GM21390 (cell line): Measurements from ENCODE around the gene ZNF423.
"Not testable (repeated sequence)": the region's sequence is repeated elsewhere in the genome, so short reads cannot be mapped to it uniquely, and the experiment has no call there.

Source experiments
- ATAC-seq: cut with Tn5 transposase; IDR thresholded peaks from one replicate; pipeline ENCODE4 v1.9.1; 2021; ENCODE audit not compliant: unreplicated experiment

Gene ZNF423

DNA sequence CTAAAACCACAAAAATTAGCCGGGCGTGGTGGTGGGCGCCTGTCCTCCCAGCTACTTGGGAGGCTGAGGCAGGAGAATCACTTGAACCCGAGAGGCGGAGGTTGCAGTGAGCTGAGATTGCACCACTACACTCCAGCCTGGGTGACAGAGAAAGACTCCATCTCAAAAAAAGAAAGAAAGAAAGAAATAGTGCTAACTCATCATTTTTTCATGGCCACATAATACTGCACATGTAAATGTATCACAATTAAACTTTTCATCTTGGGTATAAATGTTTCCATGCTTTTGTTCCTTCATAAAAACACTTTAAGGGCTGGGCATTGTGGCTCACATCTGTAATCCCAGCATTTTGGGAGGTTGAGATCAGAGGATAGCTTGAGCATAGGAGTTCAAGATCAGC, 15.9 kb upstream of the ZNF423 start:
- not testable (repeated sequence) for ATAC-seq

DNA sequence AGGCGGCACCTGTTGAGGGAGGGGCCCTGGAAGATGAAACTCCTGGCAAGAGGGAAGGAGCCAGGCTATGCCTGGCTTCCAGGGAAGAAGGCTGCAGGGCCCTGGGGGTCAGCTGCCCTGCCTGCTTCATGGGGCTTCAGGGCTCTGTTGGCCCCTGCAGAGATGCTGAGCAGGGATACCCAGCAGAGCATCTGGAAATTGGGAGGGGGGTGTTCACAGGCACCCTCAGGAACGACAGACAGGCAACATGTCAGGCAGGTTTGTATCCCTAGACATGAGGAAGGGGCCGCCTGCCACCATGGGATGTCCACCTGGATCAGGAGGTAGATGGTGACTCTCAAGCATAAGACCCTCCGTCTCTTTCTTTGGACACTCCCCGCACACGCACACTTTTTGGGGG, 13.8 kb upstream of the ZNF423 start:
- ATAC-seq: no peak

DNA sequence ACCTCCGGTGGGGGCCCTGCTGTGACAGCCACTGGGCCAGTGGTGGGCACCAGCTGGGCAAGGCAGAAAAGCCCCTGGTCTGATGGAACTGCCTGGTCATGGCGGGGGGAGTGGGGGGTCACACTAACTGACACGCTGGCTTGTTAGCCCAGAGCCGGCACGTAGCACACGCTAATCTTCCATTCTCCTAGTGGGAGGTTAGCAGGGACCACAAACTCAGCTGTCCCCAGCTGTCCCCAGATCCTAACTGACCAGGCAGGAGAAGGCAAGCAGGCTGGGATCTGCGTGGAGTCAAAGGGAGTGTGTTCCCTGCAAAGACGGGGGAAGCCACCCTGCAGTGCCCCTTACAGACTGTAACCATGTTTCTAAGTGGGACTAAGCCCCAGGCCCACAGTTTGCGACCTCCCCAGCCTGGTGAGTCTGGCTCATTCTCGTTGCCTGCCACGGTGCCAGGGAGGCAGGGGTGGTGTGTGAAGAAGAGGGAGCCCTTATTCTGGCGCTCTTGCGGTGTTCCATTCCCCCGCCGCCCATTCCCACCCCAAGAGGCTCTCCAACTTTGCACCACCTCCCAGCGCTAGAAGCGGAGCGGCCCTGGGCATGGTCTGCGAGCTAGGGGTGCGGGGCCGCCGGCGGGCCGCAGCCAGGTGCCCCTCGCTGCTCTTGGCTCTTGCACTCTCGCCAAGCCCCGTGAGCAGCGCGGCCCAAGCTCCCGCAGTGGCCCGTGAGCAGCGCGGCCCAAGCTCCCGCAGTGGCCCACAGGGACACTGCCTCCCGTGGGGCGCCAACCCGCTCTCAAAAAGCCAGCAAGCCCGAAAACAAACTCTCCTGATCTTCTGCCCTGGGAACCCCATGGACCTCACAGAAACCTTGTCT, 12.1 kb upstream of the ZNF423 start:
- no peak for ATAC-seq

DNA sequence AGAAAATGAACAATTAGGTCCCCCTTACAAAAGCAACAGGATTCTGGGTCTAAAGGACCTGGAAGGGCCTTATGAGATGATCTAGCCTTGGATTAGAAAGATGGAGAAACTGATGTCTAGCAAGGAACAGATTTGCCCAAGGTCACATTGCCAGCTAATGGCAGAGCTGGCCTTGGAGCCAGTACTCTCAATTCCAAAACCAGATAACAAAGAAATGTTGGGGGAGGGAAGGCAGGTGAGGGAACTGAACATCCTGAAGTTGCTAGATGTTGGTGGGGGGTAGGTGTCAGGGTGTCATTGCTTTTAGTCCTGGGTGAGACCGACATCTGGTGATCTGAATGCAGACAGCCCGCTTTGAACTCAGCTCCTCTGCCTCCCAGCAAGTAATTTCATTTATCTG, 11.3 kb upstream of the ZNF423 start:
- no peak for ATAC-seq

DNA sequence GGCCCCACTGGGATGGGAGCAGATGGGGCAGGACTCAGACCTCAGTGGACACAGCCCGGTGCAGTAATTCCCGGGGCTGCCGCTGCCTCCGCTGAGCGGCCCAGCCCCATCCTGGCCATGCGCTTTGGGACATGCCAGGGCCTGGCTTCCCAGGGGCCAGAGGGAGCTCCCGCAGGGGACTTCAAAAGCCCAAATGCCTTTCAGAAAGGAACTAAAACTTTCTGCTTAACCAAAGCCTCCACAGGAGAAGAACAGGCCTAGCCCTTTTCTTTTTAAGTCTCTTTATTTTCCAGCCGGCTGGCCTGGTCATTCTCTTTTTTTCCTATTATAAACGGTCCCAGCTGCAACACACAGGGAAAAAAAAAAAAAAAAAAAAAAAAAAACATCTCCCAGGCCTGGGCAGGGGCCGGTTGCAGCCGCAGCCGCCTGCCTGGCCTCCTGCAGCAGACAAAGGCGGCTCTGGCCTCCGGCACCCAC, 10.7 kb upstream of the ZNF423 start:
- no peak for ATAC-seq

DNA sequence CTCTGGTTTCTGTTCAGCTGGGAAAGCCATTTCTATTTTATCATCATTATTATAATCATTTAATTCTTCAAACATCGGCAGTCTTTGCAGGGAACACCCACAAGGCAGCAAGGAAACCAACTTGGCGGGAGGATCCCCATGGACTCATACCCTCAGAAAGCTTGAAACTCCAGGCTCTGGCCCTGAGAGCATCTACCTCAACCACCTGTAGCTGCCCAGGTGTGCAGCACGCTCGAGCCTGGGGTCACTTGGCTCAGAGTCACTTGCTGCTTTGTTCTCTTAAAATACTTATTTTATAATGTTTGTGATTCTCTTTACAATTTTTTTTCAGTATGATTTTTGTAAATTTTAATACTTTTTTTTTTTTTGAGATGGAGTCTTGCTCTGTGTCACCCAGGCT, 6.8 kb upstream of the ZNF423 start:
- ATAC-seq: no peak

DNA sequence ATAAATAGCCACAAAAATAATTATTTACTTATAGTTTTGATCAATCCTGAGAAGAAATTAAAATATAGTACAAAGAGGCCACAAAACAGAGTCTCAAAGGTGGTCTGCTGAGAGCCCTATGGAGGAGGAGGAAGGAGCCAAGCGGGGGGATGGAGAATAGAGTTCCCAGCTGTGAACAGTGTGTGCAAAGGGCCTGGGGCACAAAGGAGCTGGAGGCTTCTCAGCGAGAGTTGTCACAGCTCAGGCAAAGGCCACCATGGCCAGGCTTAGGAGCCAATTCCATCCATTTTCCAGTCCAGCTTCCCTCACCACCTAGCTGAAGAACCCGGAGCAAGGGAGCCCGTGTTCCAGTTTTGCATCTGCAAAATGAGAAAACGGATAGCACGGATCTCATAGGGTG, 5.4 kb upstream of the ZNF423 start:
- ATAC-seq: no peak

DNA sequence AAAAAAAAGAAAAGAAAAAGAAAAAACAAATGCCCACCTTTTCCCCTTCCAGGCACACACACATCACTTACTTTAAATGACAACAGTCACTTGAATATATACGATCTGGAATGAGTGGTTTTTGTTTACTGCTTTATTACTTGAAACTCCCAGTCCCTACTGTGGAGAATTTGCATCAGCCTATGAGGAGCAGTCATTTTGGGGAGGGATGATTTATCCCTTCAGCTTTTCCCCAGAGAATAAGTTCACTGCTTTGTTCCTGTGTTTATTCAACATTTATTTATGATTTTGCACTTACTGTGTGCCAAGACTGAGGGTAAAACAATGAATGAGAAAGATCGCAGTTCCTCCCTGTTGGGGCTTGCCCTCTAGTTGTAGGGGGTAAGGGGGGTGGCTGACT, 4.7 kb upstream of the ZNF423 start:
- no peak for ATAC-seq

DNA sequence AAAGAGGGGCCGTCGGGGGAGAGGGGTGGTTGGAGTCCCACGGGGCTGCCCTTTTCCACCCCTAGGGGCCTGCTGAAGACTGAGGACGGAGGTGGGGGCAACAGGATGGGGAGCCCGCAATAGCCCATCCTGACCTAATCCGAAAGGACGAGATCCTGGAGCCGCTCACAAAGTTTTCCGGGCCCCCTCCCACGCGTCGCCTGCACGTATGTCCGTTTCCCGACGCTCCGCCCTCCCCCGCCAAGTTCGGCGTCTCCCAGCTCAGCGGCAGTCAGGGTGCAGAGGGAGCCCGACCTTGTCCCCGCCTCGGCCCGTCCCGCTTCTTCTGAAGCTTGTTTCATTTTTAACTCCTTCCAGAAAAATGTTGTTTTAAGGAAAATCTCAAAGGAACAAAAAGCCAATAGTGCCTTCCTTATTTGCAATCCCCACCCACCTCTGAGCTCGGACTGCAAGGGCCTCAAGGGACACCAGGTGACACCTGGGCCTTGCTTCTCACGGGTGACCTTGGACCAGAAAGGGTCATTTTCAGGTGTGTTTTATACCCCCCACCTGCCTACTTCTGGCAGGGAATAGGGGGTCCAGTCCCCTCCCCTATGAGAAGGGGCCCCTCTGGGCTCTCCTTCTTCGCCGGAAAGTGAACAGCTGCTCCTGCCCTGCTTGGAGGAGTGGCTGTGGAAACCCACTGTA, 3.4 kb upstream of the ZNF423 start:
- ATAC-seq: no peak

DNA sequence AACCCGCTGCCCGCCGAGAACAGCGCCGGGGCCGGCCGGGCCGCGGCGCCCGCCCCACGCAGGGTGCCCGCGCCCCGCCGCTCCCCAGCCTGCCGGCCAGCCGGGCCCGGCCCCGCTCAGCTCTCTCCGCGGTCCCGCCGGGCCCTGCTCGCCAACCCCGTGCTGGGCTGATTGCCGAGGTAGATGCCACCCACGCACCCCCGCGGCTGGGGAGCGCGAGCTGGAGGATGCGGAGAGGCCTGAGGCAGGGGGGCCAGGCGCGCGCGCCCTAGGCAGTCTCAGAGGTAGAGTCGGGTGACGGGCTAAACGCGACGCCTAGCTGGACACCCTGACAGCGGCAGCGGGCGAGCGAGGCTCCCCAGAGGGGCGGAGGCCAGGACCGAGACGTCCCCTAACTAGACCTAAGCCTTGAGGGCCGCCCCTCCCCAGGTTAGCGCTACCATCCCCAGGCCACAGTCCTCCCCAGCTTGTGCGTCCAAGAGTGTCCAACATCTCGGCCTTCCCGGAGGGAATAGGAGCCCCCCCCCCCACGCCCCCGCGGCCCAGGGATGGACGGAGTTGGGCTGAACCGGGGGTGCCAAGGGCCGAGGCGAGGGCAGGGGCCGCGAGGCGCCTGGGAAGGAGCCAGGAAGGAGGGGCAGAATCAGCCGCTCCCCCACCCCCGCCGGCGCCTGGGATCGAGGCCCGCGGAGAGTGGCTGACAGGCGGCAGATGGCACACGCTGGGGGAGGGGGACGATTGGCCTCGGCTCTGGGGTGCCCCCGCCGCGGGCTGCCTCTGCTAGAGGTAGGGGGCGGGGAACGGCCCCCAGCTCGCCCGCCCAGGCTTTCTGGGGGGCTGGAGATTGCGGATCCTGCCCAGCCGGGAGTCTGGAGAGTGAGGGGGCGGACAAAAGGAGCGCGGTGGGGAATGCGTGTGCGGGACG, 2.5 kb upstream of the ZNF423 start:
- no peak for ATAC-seq

DNA sequence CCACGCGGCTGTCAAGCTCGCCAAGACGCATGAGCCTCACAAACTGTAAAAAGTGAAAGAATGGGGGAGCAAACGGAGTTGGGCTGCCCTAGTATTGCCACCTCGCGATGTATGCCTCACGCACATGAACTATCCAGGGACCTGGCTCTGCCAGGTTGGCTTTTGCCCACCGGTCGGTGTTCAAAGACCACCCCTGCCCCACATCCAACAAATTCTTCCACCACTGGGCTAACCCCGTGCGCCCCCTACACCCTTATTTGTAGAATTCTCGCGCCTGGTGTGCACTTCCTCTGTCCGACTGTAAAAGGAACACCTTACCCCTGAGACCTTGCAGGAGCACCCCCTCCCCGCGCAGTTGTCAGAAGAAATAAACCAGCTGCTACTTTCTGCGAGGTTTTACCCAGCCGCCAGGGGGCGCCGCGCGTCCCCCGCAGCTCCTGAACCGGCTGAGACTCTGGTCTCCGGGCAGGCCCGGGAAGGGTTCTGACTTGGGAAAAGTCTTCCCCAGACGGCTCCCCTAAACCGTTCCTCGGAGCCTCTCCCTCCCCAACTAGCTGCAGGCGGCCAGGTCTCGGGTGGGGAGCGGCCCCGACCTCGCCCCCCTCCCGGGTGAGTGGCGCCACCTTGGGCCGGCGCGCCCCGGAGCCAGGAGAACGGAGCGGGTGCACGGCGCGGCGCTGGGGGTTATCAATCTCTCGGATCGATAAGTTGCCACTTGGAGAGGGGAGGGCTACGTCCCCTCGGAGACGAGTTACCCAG, 1.7 kb upstream of the ZNF423 start:
- no peak for ATAC-seq

DNA sequence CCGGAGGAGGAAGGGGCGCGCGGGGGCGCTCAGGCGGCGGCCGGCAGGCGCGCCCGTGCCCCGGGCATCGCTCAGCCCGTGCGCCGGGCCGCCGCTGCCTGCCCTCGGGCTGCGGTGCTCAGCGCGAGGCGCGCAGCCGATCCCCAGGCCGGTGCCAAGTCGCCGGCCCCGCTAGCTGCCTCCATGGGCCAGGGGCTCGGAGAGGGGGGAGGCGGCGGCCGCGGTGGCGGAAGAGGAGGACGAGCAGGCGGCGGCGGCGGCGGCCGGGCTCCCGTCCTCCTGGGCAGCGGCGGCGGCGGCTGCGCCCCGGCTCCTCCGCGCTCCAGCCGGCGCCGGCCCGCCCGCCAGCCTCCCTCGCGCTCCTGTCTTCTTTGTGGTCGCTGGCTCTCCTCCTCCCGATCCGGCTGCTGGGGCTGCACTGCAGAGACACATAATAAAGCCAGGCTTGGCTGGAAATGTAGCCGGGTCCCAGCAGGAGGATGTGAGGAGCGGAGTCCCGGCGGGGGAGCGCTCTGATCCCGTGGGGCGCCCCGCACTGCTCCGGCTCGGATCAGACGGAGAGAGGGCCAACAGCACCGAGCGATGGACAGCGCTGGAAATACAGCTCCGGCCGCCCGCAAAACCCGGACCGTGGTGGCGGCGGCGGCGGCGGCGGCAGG, 889 bp upstream of the ZNF423 start:
- ATAC-seq: no peak

DNA sequence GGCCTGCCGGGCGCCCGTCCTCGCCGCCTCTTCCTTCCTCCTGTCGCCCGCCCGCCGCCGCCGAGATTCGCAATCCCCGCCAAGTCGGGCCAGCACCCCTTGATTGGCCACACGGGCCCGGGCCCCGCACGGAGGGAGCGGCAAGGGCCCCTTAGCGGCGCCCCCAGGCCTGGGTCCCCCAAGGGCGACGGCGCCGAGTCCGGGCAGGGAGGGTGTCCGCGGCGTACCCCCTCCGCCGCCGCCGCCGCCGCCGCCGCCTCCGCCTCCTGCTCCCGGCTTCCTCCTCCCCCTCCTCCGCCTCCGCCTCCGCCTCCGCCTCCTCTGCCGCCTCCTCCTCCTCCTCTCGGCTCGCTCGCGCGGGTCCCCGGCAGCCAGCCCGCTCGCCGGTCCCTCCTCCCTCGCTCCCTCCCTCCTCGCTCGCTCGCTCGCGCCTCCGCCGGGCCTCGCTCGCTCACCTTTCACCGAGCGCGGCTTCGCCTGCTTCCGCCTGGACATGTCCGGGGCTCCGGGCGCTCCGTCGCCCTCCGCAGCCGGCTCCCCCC, 561 bp downstream of the ZNF423 start:
- peak; percentile 66 for ATAC-seq

DNA sequence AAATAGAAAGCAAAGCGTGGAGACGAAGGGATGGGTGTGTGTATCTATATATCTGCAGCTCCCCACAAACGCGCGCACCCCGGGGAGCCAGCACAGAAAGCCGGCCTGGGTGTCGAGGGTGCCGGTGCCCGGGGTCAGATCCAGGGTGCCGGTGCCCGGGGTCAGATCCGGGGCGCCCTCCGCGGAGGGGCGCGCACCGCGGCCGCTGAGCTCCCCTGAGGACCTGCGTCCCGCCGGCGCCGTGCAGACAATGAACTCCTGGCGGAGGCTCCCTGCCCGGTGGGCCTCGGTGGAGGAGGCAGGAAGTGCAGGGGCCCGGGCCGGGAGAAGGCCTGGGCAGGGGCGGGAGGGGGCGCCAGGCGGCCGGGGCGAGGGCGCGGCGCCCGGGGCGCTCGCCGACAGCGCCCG, 1.1 kb downstream of the ZNF423 start:
- peak; percentile 13 for ATAC-seq

DNA sequence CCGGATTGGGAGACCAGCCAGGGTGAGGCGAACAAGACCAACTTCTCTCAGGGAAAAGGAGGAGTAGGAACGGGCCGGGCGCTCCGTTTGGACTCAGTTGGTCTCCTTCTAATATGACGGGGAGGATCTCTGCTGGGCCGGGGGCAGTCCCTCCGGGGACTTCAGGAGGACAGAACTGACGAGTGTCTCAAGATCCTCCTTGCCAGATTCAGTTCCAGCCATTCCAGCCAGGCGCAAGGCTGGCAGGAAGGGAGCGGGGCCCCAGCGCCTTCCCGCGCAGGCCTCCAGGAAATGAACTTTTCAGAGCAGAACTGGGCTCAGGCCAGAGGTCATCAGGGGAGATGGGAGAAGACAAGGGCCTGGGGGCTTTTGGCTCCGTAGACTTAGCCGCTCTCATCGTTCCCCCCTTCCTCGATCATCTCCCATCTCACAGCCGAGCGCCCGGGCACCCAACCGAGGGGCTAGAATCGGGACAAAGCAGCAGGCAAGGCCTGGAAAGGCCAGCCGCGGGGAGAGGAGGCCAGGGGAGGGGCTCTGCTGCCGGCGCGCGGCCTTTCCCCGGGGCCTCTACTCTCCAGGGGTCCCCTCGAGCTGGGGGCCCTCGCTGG, 1.6 kb downstream of the ZNF423 start:
- no peak for ATAC-seq

DNA sequence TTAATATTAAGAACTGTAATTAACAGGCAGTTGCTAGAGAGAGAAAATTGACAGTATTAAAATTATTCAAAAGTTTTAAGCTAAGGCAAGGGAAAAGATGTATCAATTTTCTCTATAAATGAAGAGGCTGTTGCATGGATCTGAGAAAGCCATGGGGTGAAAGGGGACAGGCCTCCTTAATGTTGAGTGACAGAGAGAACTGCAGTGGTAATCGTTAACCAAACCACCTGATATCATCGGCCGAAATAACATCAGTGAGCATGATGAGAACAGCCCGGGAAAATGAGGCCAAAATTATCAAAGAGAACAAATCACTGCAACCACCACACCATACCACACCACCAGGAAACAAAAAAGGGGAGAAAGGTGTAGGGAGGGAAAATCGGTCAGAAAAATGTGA, 3.6 kb downstream of the ZNF423 start:
- ATAC-seq: no peak

DNA sequence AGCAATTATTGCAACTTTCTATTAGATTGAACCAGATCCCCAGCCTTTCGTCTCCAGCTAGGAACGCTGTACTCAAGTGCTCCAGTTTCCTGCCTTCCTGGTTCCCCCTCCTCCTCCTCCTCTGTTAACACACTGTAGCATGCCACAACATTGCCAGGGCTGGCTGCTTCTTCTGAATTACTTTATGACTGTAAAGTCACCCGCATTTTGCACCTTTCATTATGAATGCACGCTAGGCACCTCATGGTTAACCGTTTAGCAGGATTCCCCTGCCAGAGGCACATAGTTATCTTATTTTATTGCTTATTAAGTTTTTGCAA, 4.5 kb downstream of the ZNF423 start:
- ATAC-seq: no peak

DNA sequence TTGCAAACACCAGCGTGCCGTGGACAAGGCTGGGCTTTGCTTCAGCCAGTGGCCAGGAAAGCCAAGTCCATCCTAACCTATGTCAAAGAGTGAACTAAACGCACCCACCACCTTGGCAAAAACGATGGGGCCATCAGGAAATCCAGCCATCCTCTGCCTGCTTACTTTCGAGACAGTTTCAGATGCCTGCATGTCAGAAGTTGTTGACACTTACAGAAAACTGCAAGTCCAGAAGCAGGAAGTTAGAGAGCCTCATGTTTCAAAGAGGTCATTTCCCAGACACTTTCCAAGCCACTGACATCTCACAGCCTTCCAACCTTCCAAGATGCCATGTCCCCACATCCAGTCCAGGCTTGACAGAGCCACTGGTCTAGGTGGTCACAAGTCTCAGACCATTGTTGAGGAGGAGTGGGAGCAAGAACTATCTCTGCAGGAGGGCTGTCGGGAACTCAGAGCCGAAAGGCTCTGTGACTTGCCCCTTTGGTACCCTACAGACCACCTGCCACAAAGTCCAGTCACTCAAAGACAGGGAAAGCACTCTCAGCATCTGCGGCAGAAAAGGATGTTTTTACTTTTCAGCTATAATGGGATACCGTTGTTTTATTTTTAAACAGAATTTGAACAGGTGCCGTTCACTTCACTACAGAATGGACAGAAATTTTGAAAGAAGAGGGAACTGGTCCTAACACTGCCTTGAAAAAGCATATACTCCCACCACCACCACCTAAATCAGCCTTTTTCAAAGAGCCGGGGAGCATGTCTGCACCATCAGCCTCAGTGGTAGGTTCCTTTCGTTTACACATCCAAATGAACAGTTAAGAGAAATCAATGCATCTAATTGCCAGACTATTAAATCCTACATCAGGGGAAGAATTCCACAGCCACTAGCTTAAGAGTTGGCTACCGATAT, 5.1 kb downstream of the ZNF423 start:
- no peak for ATAC-seq

DNA sequence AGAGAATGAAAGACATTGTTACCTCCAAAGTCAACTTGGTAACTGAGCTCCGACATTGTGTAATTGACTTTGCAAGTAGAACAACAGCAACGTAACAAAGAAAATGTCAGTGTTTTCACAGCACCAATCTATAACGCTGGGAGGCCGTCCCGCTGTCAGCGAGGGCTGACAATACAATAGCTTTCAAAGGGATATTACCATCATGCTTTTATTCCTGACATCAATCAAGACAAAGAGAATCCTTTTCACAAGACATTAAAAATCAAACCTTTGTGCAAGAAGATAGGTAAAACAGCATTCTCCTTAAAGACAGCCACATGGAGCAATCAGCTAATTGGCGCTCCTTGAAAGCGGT, 6.2 kb downstream of the ZNF423 start:
- no peak for ATAC-seq
